ENCODE measurements around the gene TRMT61B.

TRMT61B gene

GRCh38 chr2:28855977-28856376, 14.1 kb downstream of the TRMT61B start:
- DNase-seq (ENCODE audit: low spot score): no peak

- no peak for DNase-seq (ENCODE audit: low spot score)
These were observed 14.9 kb downstream of the TRMT61B start for GRCh38 chr2:28855193-28855592.

GRCh38 chr2:28842042-28842441, 28.1 kb downstream of the TRMT61B start:
- DNase-seq (ENCODE audit: low spot score): no peak

GRCh38 chr2:28838971-28839370, 31.1 kb downstream of the TRMT61B start:
- no peak for DNase-seq (ENCODE audit: low spot score)

- no peak for DNase-seq (ENCODE audit: low spot score)
These were observed 34.3 kb downstream of the TRMT61B start for GRCh38 chr2:28835781-28836180.

GRCh38 chr2:28833740-28834470, 36.2 kb downstream of the TRMT61B start:
- no peak for DNase-seq (ENCODE audit: low spot score)

- DNase-seq (ENCODE audit: low spot score): no peak
These were observed 41.7 kb downstream of the TRMT61B start for GRCh38 chr2:28828382-28828781.

GRCh38 chr2:28824870-28825269, 45.2 kb downstream of the TRMT61B start:
- DNase-seq (ENCODE audit: low spot score): no peak

- DNase-seq (ENCODE audit: low spot score): no peak
These were observed 45.9 kb downstream of the TRMT61B start for GRCh38 chr2:28824207-28824606.

GRCh38 chr2:28822036-28822435, 48.1 kb downstream of the TRMT61B start:
- DNase-seq (ENCODE audit: low spot score): no peak

GRCh38 chr2:28821295-28821958, 48.7 kb downstream of the TRMT61B start:
- peak; percentile 49 for DNase-seq (ENCODE audit: low spot score)

GRCh38 chr2:28818053-28818452, 52.1 kb downstream of the TRMT61B start:
- no peak for DNase-seq (ENCODE audit: low spot score)

- DNase-seq (ENCODE audit: low spot score): peak; percentile 95
These were observed 59.5 kb downstream of the TRMT61B start, which contains the start of gene SPDYA for GRCh38 chr2:28810384-28811285. Gene SPDYA, plus strand, starts transcription at chr2:28810834. Its CDS starts 5,181 bp downstream, at chr2:28816015.

GRCh38 chr2:28809927-28810326, 60.2 kb downstream of the TRMT61B start:
- DNase-seq (ENCODE audit: low spot score): no peak

- no peak for DNase-seq (ENCODE audit: low spot score)
These were observed 67.1 kb downstream of the TRMT61B start for GRCh38 chr2:28802975-28803429.

GRCh38 chr2:28801726-28802125, 68.4 kb downstream of the TRMT61B start:
- no peak for DNase-seq (ENCODE audit: low spot score)

All from AG20443 (cell line).